HepG2 (cell line): ENCODE measurements around the gene DHX34. TPM values are rescaled to one million over a fixed set of nuclear protein-coding genes. Genes with fewer than 3 reads are reported as not detected.

Source experiments
- ATAC-seq: fragments of 200-7000 bp; cut with Tn5 transposase; 3 replicates; pipeline ENCODE4 v1.9.1; 2020; ENCODE audit warnings: mild to moderate bottlenecking, moderate library complexity
- BruUV-seq: library from RNA; stranded (reverse); fragments of 400-500 nt; replicated peaks from 2 replicates; lab custom pipeline; 2021; lab: Mats Ljungman, UMichigan
- CTCF ChIA-PET: fragments of 300-600 bp; formaldehyde crosslinking; extraction: SDS; loops from one replicate; lab custom pipeline; 2021; ENCODE audit warnings: low total read pairs, inconsistent platforms, low intra/inter-chr PET ratio; lab: Yijun Ruan, JAX
- POLR2A ChIA-PET: fragments of 350-600 bp; sonication (Branson Sonifier 250); formaldehyde crosslinking; loops from one replicate; lab custom pipeline; 2020; ENCODE audit warnings: antibody characterized with exemption, inconsistent platforms; lab: Yijun Ruan, JAX
- DNase-seq: peaks from one replicate; pipeline ENCODE4 v3.0.0-alpha.2; 2015; ENCODE audit warnings: low spot score
- FAIRE-seq: peaks from 3 replicates; lab custom pipeline; 2011; peaks lifted over from hg19 to GRCh38; lab: Jason Lieb, UNC
- H2AFZ ChIP-seq: one replicate; pipeline ENCODE4 v1.6.1; 2011; ENCODE audit warnings: low read length, inconsistent platforms
- H3K27ac ChIP-seq: fragments of 300-600 bp; 3 replicates; pipeline ENCODE4 v1.8.0; 2011; ENCODE audit warnings: mixed run types, mild to moderate bottlenecking, mixed read lengths, low read length, inconsistent platforms; ENCODE audit not compliant: insufficient read depth; ENCODE audit errors: extremely low read length
- H3K27me3 ChIP-seq, 2 experiments: fragments of 200-600 bp in 1 of 2; 2 replicates in 1 of 2; 3 replicates in 1 of 2; pipeline versions ENCODE4 v1.6.0 to v1.8.0; 2011; ENCODE audit warnings: low read length in 2 of 2, mild to moderate bottlenecking in 2 of 2, moderate library complexity in 2 of 2, inconsistent platforms in 1 of 2; ENCODE audit not compliant: insufficient read depth in 2 of 2, control insufficient read depth in 1 of 2
- H3K36me3 ChIP-seq, 2 experiments: fragments of 200-600 bp in 1 of 2; replicated peaks in 1 of 2; 2 replicates in 1 of 2; 3 replicates in 1 of 2; pipeline versions ENCODE4 v1.5.1 to v1.8.0; 2011; ENCODE audit warnings: low read length in 2 of 2, inconsistent platforms in 1 of 2; ENCODE audit not compliant: insufficient read depth in 2 of 2, control insufficient read depth in 1 of 2
- H3K4me1 ChIP-seq: 2 replicates; pipeline ENCODE4 v1.5.1; 2012; ENCODE audit warnings: low read length, inconsistent platforms; ENCODE audit not compliant: insufficient read depth
- H3K4me2 ChIP-seq: 2 replicates; pipeline ENCODE4 v1.6.0; 2011; ENCODE audit warnings: low read depth, low read length, inconsistent platforms
- H3K4me3 ChIP-seq, 3 experiments: fragments of 200-600 bp in 1 of 3; sonication (generic), shearing (Covaris generic) in 1 of 3; replicated peaks in 1 of 3; 2 replicates each; pipeline ENCODE4 v1.5.1; 2011 to 2016; ENCODE audit warnings: low read length in 3 of 3, inconsistent platforms in 2 of 3, low read depth in 2 of 3, mild to moderate bottlenecking in 2 of 3, control low read depth in 1 of 3, mixed read lengths in 1 of 3; ENCODE audit not compliant: insufficient read depth in 1 of 3
- H3K79me2 ChIP-seq: one replicate; pipeline ENCODE4 v1.6.1; 2011; ENCODE audit warnings: low read length, inconsistent platforms; ENCODE audit not compliant: insufficient read depth
- H3K9ac ChIP-seq: 2 replicates; pipeline ENCODE4 v1.6.0; 2011; ENCODE audit warnings: mild to moderate bottlenecking, low read depth, low read length, inconsistent platforms; ENCODE audit not compliant: insufficient read depth
- H3K9me3 ChIP-seq: 2 replicates; pipeline ENCODE4 v1.5.1; 2012; ENCODE audit warnings: mild to moderate bottlenecking, low read length
- H4K20me1 ChIP-seq: 2 replicates; pipeline ENCODE4 v1.6.0; 2011; ENCODE audit warnings: inconsistent platforms, mild to moderate bottlenecking, low read length, moderate library complexity; ENCODE audit not compliant: insufficient read depth
- AGO2 ChIP-seq: fragments of 200-400 bp; formaldehyde crosslinking; optimal IDR thresholded peaks from 2 replicates; pipeline ENCODE3; 2017; ENCODE audit warnings: mild to moderate bottlenecking, low read depth, low read length, moderate library complexity
- ATM ChIP-seq: fragments of 450-650 bp; IDR thresholded peaks from 2 replicates; pipeline ENCODE4 v1.7.1; 2017; ENCODE audit warnings: mild to moderate bottlenecking, borderline replicate concordance
- E2F2 ChIP-seq: sonication (generic); formaldehyde crosslinking; IDR thresholded peaks from 2 replicates; pipeline ENCODE4 v1.4.0; 2020; ENCODE audit warnings: missing genetic modification reagents, borderline replicate concordance
- GABPB1 ChIP-seq: IDR thresholded peaks from 2 replicates; pipeline ENCODE4 v1.6.1; 2016; ENCODE audit warnings: mild to moderate bottlenecking, missing genetic modification reagents, moderate library complexity, missing compliant biosample characterization
- GTF2F1 ChIP-seq: fragments of 150-350 bp; IDR thresholded peaks from 2 replicates; pipeline ENCODE4 v1.6.1; 2014; ENCODE audit warnings: low read length
- IKZF1 ChIP-seq: fragments of 450-650 bp; IDR thresholded peaks from 2 replicates; pipeline ENCODE4 v1.7.1; 2016
- PATZ1 ChIP-seq: sonication (generic); formaldehyde crosslinking; IDR thresholded peaks from 2 replicates; pipeline ENCODE4 v1.4.0; 2020; ENCODE audit warnings: missing genetic modification reagents
- PPARG ChIP-seq: conservative IDR thresholded peaks from 2 replicates; pipeline ENCODE4 v1.6.1; 2016; ENCODE audit warnings: missing biosample characterization, missing genetic modification reagents
- RAD21 ChIP-seq: fragments of 450-650 bp; formaldehyde crosslinking; IDR thresholded peaks from 2 replicates; pipeline ENCODE4 v1.5.0; 2020; ENCODE audit warnings: mild to moderate bottlenecking
- ZNF235 ChIP-seq: sonication (generic); formaldehyde crosslinking; IDR thresholded peaks from 2 replicates; pipeline ENCODE4 v1.8.1; 2023; ENCODE audit warnings: mild to moderate bottlenecking, missing genetic modification reagents, borderline replicate concordance
- ZNF296 ChIP-seq: sonication (generic); formaldehyde crosslinking; conservative IDR thresholded peaks from 2 replicates; pipeline ENCODE4 v1.5.0; 2020; ENCODE audit warnings: mild to moderate bottlenecking, missing genetic modification reagents
- ZNF337 ChIP-seq: sonication (generic); formaldehyde crosslinking; IDR thresholded peaks from 2 replicates; pipeline ENCODE4 v1.5.1; 2020; ENCODE audit warnings: missing genetic modification reagents, low read depth, mild to moderate bottlenecking, borderline replicate concordance
- ZNF839 ChIP-seq: sonication (generic); formaldehyde crosslinking; IDR thresholded peaks from 2 replicates; pipeline ENCODE4 v1.4.0; 2020; ENCODE audit warnings: missing genetic modification reagents, mild to moderate bottlenecking, borderline replicate concordance
- WGBS: methylation state at CpG from one replicate; pipeline ENCODE4 v1.1.6; 2017; ENCODE audit warnings: low lambda C conversion rate; 5-methylcytosine and 5-hydroxymethylcytosine counted together
- in situ Hi-C: cut with HindIII; loops from 2 replicates; pipeline ENCODE4 v1.10.0; 2017; ENCODE audit warnings: low pct_unique_long_range_greater_than_20kb; ENCODE audit not compliant: extremely low pct_ligation_motif_present
- intact Hi-C: fragments of 100-400 bp; cut with micrococcal nuclease; formaldehyde crosslinking; loops from one replicate; pipeline ENCODE4 v1.10.0; 2022; ENCODE audit not compliant: unreplicated experiment
- polyA plus RNA-seq, 8 experiments: library from polyadenylated mRNA; depleted of rRNA in 3 of 8; stranded (reverse) in 7 of 8; unstranded in 1 of 8; fragments of >200 nt; fragmentation: Illumina TruSeq in 4 of 8; extraction: Trizol in 4 of 8; gene quantifications; 2 replicates each; pipeline versions ENCODE4 v1.2.1 to v1.2.3, GENCODE V29; 2011 to 2016; ENCODE audit warnings: low read depth in 4 of 8, missing spikeins in 1 of 8, mixed read lengths in 1 of 8; ENCODE audit not compliant: insufficient read depth in 1 of 8
- total RNA-seq, 5 experiments: library from RNA; depleted of rRNA; stranded (reverse); fragments of >200 nt; fragmentation: Illumina TruSeq; extraction: Trizol; gene quantifications; 2 replicates each; pipeline ENCODE4 v1.2.3, GENCODE V29; 2016; ENCODE audit warnings: low read depth in 1 of 5

DHX34 gene
- total and polyA plus RNA-seq, 2 of the 13 experiments (the other 11 are each of a cell fraction or from before 2014, with no cell fraction given): 9.2 to 12.0 TPM

GRCh38 chr19:47419030-47419783, 70.1 kb downstream of the DHX34 start, which contains the start of gene MEIS3:
MEIS3 (minus strand) TSS chr19:47419527; CDS start chr19:47419081, 446 bp downstream.
- H3K79me2 ChIP-seq: no peaks in the 10 kb centered on the region
- ATAC-seq (no peak), FAIRE-seq (no peak), DNase-seq (no peak)
- no peak within 1 kb of the TSS for H3K9ac ChIP-seq
- H3K4me1 ChIP-seq: peaks cover 2% of the 10 kb centered on the region; the same call in 1 of the 2 replicates
- H3K4me3 ChIP-seq: peak within 1 kb of the TSS in 2 of 3 experiments; percentile 42 to 55; a peak in 3 of 6 replicates
- H3K27me3 ChIP-seq: peaks cover 17 to 80% of the 10 kb centered on the region in 2 experiments
- in situ Hi-C loops: loop anchor here (10.0 kb wide), 1 partner anchor 124 kb away; no protein-coding TSS in a partner anchor
- intact Hi-C loops: no loop called here
- H3K9me3 ChIP-seq: no peaks in the 10 kb centered on the region
- H3K36me3 ChIP-seq: no peaks in the 10 kb centered on the region
- no peak within 1 kb of the TSS for H3K27ac ChIP-seq
- 0% methylated on average over 5 of the region's 70 CpGs for WGBS
- CTCF ChIA-PET: no interaction called here
- POLR2A ChIA-PET: no interaction called here
- BruUV-seq: no TSS peak
- no peak within 1 kb of the TSS for H2AFZ ChIP-seq
- H4K20me1 ChIP-seq: peaks cover 8% of the 10 kb centered on the region; the same call in 1 of the 2 replicates
- H3K4me2 ChIP-seq: peak within 1 kb of the TSS; percentile 32
- TF ChIP-seq PATZ1 (CRISPR knock-in tag): peak; percentile 32; the same call in 1 of the 2 replicates
- no peak for TF ChIP-seq ZNF296 (CRISPR knock-in tag)
- TF ChIP-seq GABPB1 (CRISPR knock-in tag): peak; percentile 31; the same call in 1 of the 2 replicates

GRCh38 chr19:47419789-47420188, 70.7 kb downstream of the DHX34 start:
- Histone ChIP-seq H3K36me3 (no peaks in the 10 kb centered on the region), H3K9me3 (no peaks in the 10 kb centered on the region), H3K4me1 (no peaks in the 10 kb centered on the region), H3K4me3 (no peak overlapping the region), H3K4me2 (no peak overlapping the region), H2AFZ (no peak overlapping the region), H3K79me2 (no peaks in the 10 kb centered on the region), H3K27ac (no peak overlapping the region), H4K20me1 (peaks cover 8% of the 10 kb centered on the region; the same call in 1 of the 2 replicates), H3K9ac (no peak overlapping the region), H3K27me3 (peaks cover 17 to 77% of the 10 kb centered on the region in 2 experiments)
- intact Hi-C loops: no loop called here
- ATAC-seq (no peak), DNase-seq (no peak), FAIRE-seq (no peak)
- BruUV-seq: no TSS peak
- POLR2A ChIA-PET: no interaction called here
- 27% methylated on average over 19 of the region's 19 CpGs for WGBS
- in situ Hi-C loops: loop anchor here (10.0 kb wide), 1 partner anchor 125 kb away; no protein-coding TSS in a partner anchor
- CTCF ChIA-PET: no interaction called here
- TF ChIP-seq AGO2 (no peak), E2F2 (CRISPR knock-in tag) (no peak), ZNF337 (CRISPR knock-in tag) (no peak), PPARG (no peak), ZNF839 (CRISPR knock-in tag) (no peak), IKZF1 (no peak), ATM (no peak), GTF2F1 (no peak), RAD21 (CRISPR knock-in tag) (no peak), ZNF235 (CRISPR knock-in tag) (no peak)
